ENCODE measurements around the gene HOMER2.

Gene HOMER2

DNA sequence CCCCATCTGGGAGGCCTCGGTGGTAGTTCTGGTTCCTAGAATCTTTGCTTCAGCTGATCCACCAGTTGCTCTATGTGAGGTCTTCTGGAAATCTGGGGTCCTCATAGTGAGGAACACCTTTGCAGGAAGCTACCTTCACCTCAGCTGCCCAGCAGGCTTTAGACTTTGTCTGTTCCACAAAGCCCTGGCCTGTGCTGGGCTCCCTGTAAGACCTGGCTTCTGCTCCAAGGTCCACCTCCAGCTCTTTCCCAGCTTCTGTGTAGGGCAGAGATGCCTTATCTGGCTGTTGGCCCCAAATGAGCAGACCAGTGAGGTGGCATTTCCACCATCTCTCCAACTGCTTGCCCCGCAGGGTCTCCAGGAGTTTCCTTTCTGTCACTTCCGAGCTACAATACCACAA, 8.2 kb upstream of the HOMER2 start:
- no peak overlapping the region for H3K4me3 ChIP-seq (ENCODE audit: low read depth in 1 of 2, low read length in 2 of 2)
- H3K79me2 ChIP-seq (ENCODE audit: insufficient read depth, low read length), result no peaks in the 10 kb centered on the region
- no peak overlapping the region for H3K27ac ChIP-seq (ENCODE audit: low read length)
- no peaks in the 10 kb centered on the region for H3K27me3 ChIP-seq (ENCODE audit: insufficient read depth, low read length, poor library complexity)
- no peak overlapping the region for H3K9ac ChIP-seq (ENCODE audit: low read depth, low read length)
- ATAC-seq (ENCODE audit: insufficient read depth, low read depth), result no peak
- H3K9me3 ChIP-seq (ENCODE audit: insufficient read depth, low read length, severe bottlenecking), result no peaks in the 10 kb centered on the region
- H4K20me1 ChIP-seq (ENCODE audit: insufficient read depth, low read length), result no peaks in the 10 kb centered on the region
- DNase-seq, result no peak
- no peaks in the 10 kb centered on the region for H3K36me3 ChIP-seq (ENCODE audit: insufficient read depth, low read length)
- no peak overlapping the region for H3K4me2 ChIP-seq (ENCODE audit: insufficient read depth, low read length)
- TF ChIP-seq, protein P1, sequence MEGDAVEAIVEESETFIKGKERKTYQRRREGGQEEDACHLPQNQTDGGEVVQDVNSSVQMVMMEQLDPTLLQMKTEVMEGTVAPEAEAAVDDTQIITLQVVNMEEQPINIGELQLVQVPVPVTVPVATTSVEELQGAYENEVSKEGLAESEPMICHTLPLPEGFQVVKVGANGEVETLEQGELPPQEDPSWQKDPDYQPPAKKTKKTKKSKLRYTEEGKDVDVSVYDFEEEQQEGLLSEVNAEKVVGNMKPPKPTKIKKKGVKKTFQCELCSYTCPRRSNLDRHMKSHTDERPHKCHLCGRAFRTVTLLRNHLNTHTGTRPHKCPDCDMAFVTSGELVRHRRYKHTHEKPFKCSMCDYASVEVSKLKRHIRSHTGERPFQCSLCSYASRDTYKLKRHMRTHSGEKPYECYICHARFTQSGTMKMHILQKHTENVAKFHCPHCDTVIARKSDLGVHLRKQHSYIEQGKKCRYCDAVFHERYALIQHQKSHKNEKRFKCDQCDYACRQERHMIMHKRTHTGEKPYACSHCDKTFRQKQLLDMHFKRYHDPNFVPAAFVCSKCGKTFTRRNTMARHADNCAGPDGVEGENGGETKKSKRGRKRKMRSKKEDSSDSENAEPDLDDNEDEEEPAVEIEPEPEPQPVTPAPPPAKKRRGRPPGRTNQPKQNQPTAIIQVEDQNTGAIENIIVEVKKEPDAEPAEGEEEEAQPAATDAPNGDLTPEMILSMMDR (IDR thresholded peaks at IDR 0.05; ENCODE audit: borderline replicate concordance, extremely low read depth, low read length, poor library complexity, severe bottlenecking), result no peak
- no peak for TF ChIP-seq EZH2 (IDR thresholded peaks at IDR 0.05; ENCODE audit: borderline replicate concordance, low read depth, low read length, severe bottlenecking)
- H2AFZ ChIP-seq (ENCODE audit: low read depth, low read length), result no peak overlapping the region
- H3K4me1 ChIP-seq (ENCODE audit: insufficient read depth, low read length), result no peaks in the 10 kb centered on the region

DNA sequence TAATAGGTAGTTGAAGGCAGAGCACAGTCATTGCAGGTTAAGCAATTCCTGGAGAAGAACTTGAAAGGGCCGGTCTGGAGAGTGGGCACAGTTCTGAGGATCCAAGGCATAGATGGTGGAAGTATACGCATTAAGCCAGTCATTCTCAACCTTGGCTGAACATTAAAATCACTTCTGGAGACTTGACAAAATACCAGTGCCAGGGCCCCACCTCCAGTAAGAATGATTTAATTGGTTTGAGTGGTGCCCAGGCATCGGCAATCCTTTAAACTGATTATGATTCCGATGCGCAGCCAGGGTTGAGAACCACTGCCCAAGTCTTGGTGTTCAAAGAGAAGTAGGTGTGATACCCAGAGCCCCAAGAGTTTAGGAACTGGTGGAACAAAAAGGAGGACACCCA, 6.9 kb upstream of the HOMER2 start:
- Histone ChIP-seq H3K4me1 (ENCODE audit: insufficient read depth, low read length) (no peaks in the 10 kb centered on the region), H3K9ac (ENCODE audit: low read depth, low read length) (no peak overlapping the region), H3K36me3 (ENCODE audit: insufficient read depth, low read length) (no peaks in the 10 kb centered on the region), H3K4me2 (ENCODE audit: insufficient read depth, low read length) (no peak overlapping the region), H3K79me2 (ENCODE audit: insufficient read depth, low read length) (no peaks in the 10 kb centered on the region), H3K27ac (ENCODE audit: low read length) (no peak overlapping the region), H4K20me1 (ENCODE audit: insufficient read depth, low read length) (no peaks in the 10 kb centered on the region), H3K27me3 (ENCODE audit: insufficient read depth, low read length, poor library complexity) (no peaks in the 10 kb centered on the region), H2AFZ (ENCODE audit: low read depth, low read length) (no peak overlapping the region), H3K4me3 (ENCODE audit: low read depth in 1 of 2, low read length in 2 of 2) (no peak overlapping the region), H3K9me3 (ENCODE audit: insufficient read depth, low read length, severe bottlenecking) (no peaks in the 10 kb centered on the region)
- TF ChIP-seq EZH2 (IDR thresholded peaks at IDR 0.05; ENCODE audit: borderline replicate concordance, low read depth, low read length, severe bottlenecking), result no peak
- TF ChIP-seq, protein P1 (IDR thresholded peaks at IDR 0.05; ENCODE audit: borderline replicate concordance, extremely low read depth, low read length, poor library complexity, severe bottlenecking), result no peak
- ATAC-seq (ENCODE audit: insufficient read depth, low read depth) (no peak), DNase-seq (no peak)

DNA sequence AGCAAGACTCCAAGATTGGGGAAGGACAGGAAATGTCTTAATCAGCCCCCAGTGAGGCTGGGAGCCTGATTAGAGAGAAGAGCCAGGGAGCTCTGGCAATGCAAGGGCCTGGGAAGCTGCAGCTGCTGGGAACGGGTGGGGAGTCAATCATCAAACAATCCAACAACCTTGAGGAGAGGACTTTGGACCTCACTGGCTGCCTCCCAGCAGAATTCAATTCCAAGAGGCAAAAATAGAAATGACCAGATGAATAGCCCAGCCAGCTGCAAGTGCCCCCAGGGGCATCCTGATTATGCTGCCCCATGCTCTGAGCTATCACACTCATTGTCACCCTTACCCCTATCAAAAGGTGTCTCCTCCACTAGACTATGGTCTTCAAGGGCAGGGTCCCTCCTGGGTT, 6.1 kb upstream of the HOMER2 start:
- no peaks in the 10 kb centered on the region for H3K27me3 ChIP-seq (ENCODE audit: insufficient read depth, low read length, poor library complexity)
- ATAC-seq (ENCODE audit: insufficient read depth, low read depth) (no peak), DNase-seq (no peak)
- no peaks in the 10 kb centered on the region for H3K9me3 ChIP-seq (ENCODE audit: insufficient read depth, low read length, severe bottlenecking)
- no peak overlapping the region for H2AFZ ChIP-seq (ENCODE audit: low read depth, low read length)
- H3K4me3 ChIP-seq (ENCODE audit: low read depth in 1 of 2, low read length in 2 of 2), result no peak overlapping the region
- no peak overlapping the region for H3K4me2 ChIP-seq (ENCODE audit: insufficient read depth, low read length)
- no peak overlapping the region for H3K27ac ChIP-seq (ENCODE audit: low read length)
- H3K4me1 ChIP-seq (ENCODE audit: insufficient read depth, low read length), result no peaks in the 10 kb centered on the region
- H3K79me2 ChIP-seq (ENCODE audit: insufficient read depth, low read length), result no peaks in the 10 kb centered on the region
- no peak overlapping the region for H3K9ac ChIP-seq (ENCODE audit: low read depth, low read length)
- TF ChIP-seq EZH2 (IDR thresholded peaks at IDR 0.05; ENCODE audit: borderline replicate concordance, low read depth, low read length, severe bottlenecking), result no peak
- TF ChIP-seq, protein P1 (IDR thresholded peaks at IDR 0.05; ENCODE audit: borderline replicate concordance, extremely low read depth, low read length, poor library complexity, severe bottlenecking), result no peak
- H3K36me3 ChIP-seq (ENCODE audit: insufficient read depth, low read length), result no peaks in the 10 kb centered on the region
- H4K20me1 ChIP-seq (ENCODE audit: insufficient read depth, low read length), result no peaks in the 10 kb centered on the region

Data from DND-41 (cell line).